Fibroblast of gingiva (primary cell): ENCODE results near the gene GALNT12.

Experiments used
- DNase-seq: peaks from one replicate; pipeline ENCODE4 v3.0.0-alpha.2; 2011; ENCODE audit warnings: low read depth

Gene GALNT12

GRCh38 chr9:98807070-98807813 lies at the start of gene GALNT12:
GALNT12 (plus strand) TSS chr9:98807670; CDS start chr9:98807699, 29 bp downstream.
- DNase-seq = no peak

GRCh38 chr9:98760231-98760630 lies 47.2 kb upstream of the GALNT12 start:
- DNase-seq = no peak

GRCh38 chr9:98763986-98764745 lies 43.3 kb upstream of the GALNT12 start:
- DNase-seq = no peak

GRCh38 chr9:98765256-98765655 lies 42.2 kb upstream of the GALNT12 start:
- no peak for DNase-seq

- peak; percentile 37 for DNase-seq
These were observed 40.9 kb upstream of the GALNT12 start for GRCh38 chr9:98766586-98766985.

- DNase-seq = no peak
These were observed 40.3 kb upstream of the GALNT12 start for GRCh38 chr9:98767196-98767595.

- DNase-seq = no peak
These were observed 39.6 kb upstream of the GALNT12 start for GRCh38 chr9:98767915-98768314.

- DNase-seq = no peak
These were observed 39.1 kb upstream of the GALNT12 start for GRCh38 chr9:98768344-98768743.

- DNase-seq = no peak
These were observed 36.8 kb upstream of the GALNT12 start for GRCh38 chr9:98770717-98771116.

- no peak for DNase-seq
These were observed 36.1 kb upstream of the GALNT12 start for GRCh38 chr9:98771209-98771874.

GRCh38 chr9:98772364-98773155 lies 34.9 kb upstream of the GALNT12 start:
- DNase-seq = no peak

- DNase-seq = no peak
These were observed 33.7 kb upstream of the GALNT12 start for GRCh38 chr9:98773721-98774120.

GRCh38 chr9:98774746-98775145 lies 32.7 kb upstream of the GALNT12 start:
- no peak for DNase-seq

- DNase-seq = peak; percentile 52
These were observed 31.5 kb upstream of the GALNT12 start for GRCh38 chr9:98775831-98776441.

- no peak for DNase-seq
These were observed 29.9 kb upstream of the GALNT12 start for GRCh38 chr9:98777618-98778017.

- DNase-seq = no peak
These were observed 29.2 kb upstream of the GALNT12 start for GRCh38 chr9:98778251-98778650.

GRCh38 chr9:98778711-98779530 lies 28.5 kb upstream of the GALNT12 start:
- no peak for DNase-seq

- no peak for DNase-seq
These were observed 27.3 kb upstream of the GALNT12 start for GRCh38 chr9:98780059-98780749.

GRCh38 chr9:98781588-98782383 lies 25.7 kb upstream of the GALNT12 start:
- DNase-seq = no peak
